Glutamatergic neuron (in vitro differentiated cells): ENCODE results near the gene SNX19. TPM values are rescaled to one million over a fixed set of nuclear protein-coding genes. Genes with fewer than 3 reads are reported as not detected.
A peak's percentile ranks its signal among the peaks of the same experiment; 100 is the strongest.

Experiments used
- DNase-seq: peaks from one replicate; pipeline ENCODE4 v3.0.0; 2022
- H3K27ac Mint-ChIP-seq: one replicate; pipeline ENCODE4 v1.8.0; 2020; ENCODE audit warnings: mild to moderate bottlenecking, mixed read lengths, inconsistent platforms; ENCODE audit not compliant: unreplicated experiment
- H3K27me3 Mint-ChIP-seq: one replicate; pipeline ENCODE4 v1.8.0; 2020; ENCODE audit warnings: mild to moderate bottlenecking, moderate library complexity, mixed read lengths, inconsistent platforms; ENCODE audit not compliant: unreplicated experiment
- H3K36me3 Mint-ChIP-seq: one replicate; pipeline ENCODE4 v1.8.0; 2020; ENCODE audit warnings: mild to moderate bottlenecking, mixed read lengths, inconsistent platforms; ENCODE audit not compliant: unreplicated experiment
- H3K4me1 Mint-ChIP-seq: one replicate; pipeline ENCODE4 v1.8.0; 2020; ENCODE audit warnings: mild to moderate bottlenecking, low read depth, mixed read lengths, inconsistent platforms; ENCODE audit not compliant: unreplicated experiment
- H3K4me3 Mint-ChIP-seq: one replicate; pipeline ENCODE4 v1.8.0; 2020; ENCODE audit warnings: mild to moderate bottlenecking, mixed read lengths, inconsistent platforms; ENCODE audit not compliant: unreplicated experiment
- H3K9me3 Mint-ChIP-seq: one replicate; pipeline ENCODE4 v1.8.0; 2020; ENCODE audit warnings: mild to moderate bottlenecking, moderate library complexity, mixed read lengths, inconsistent platforms; ENCODE audit not compliant: unreplicated experiment
- CTCF ChIP-seq: fragments of 200-600 bp; sonication (generic); IDR thresholded peaks from one replicate; pipeline ENCODE4 v1.5.0; 2021; ENCODE audit not compliant: partially characterized antibody, unreplicated experiment
- total RNA-seq: library from RNA; stranded (reverse); fragmentation: NEBNext Ultra II Directional; extraction: Animal tissue kit (Norgen Biotek cat#: 25700); gene quantifications from one replicate; pipeline ENCODE4 v1.2.1, GENCODE V29; 2021; ENCODE audit not compliant: unreplicated experiment

The SNX19 gene
- total RNA-seq, 1 donor from 2014 or later: 65.5 TPM

DNA sequence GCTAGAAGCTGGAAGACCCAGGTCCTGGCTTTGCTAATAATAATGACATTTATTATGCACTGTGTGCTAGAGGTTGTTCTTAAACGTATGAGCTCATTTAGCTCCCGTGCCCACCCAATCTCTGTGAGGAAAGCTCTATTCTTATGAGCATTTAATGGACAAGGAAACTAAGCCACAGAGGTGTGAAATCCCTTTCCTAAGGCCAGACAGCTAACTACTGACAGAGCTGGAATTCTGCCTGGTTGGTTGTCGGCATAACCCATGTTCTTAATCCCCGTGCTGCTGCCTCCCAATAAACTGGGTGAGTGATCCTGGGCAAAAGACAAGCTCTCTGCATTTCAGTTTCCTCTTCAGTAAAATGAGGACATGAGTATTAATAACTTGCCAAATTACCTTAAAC lies 49.4 kb downstream of the SNX19 start:
- no peak for DNase-seq
- Mint-ChIP-seq H3K9me3 (no peaks in the 10 kb centered on the region), H3K27me3 (peaks cover 5% of the 10 kb centered on the region), H3K36me3 (peaks cover 4% of the 10 kb centered on the region), H3K4me3 (no peak overlapping the region), H3K4me1 (no peaks in the 10 kb centered on the region), H3K27ac (no peak overlapping the region)
- TF ChIP-seq CTCF: no peak

- peaks cover 5% of the 10 kb centered on the region for H3K27me3 Mint-ChIP-seq
- DNase-seq: no peak
- peaks cover 4% of the 10 kb centered on the region for H3K36me3 Mint-ChIP-seq
- no peaks in the 10 kb centered on the region for H3K9me3 Mint-ChIP-seq
- no peaks in the 10 kb centered on the region for H3K4me1 Mint-ChIP-seq
- no peak overlapping the region for H3K4me3 Mint-ChIP-seq
- TF ChIP-seq CTCF: no peak
- H3K27ac Mint-ChIP-seq: no peak overlapping the region
Observed at GRCh38 chr11:130865774-130866114, 50.5 kb downstream of the SNX19 start.

DNA sequence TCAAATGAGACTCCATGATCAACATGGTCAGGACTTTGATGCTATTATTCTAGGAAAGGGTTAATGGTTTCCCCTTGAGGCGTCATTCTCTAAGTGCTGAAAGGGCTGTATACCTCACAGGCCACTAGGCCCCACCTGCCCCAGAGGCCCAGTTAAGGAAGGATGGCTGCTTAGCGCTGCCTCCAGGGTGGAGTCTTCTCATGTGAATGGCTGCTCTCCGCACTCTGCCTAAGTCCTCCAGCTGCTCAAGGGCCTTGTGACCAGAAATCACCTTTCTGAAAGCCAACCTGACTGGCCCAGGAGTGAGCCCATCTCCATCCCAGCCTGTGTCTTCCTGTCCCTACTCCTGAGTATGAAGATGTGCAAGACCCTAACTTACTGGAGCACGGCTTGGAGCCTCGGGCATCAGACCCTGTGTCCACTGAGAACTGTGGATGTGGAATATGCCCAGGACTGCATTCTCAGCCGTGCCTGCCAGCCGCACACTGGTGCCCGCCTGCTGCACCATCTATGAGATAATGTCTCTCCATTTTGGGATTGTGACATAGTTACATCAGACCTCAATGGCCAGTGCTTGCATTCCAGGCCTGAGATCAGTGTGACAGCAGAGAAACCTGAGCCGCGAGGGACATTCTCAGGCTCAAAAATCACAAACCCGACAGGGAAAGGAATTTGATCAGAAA lies 51.0 kb downstream of the SNX19 start:
- Mint-ChIP-seq H3K4me1 (no peaks in the 10 kb centered on the region), H3K27ac (no peak overlapping the region), H3K27me3 (peaks cover 5% of the 10 kb centered on the region), H3K36me3 (peaks cover 4% of the 10 kb centered on the region), H3K9me3 (no peaks in the 10 kb centered on the region), H3K4me3 (no peak overlapping the region)
- no peak for TF ChIP-seq CTCF
- DNase-seq: no peak

- peak; percentile 100 for TF ChIP-seq CTCF
- no peak overlapping the region for H3K27ac Mint-ChIP-seq
- peaks cover 5% of the 10 kb centered on the region for H3K36me3 Mint-ChIP-seq
- no peaks in the 10 kb centered on the region for H3K9me3 Mint-ChIP-seq
- H3K27me3 Mint-ChIP-seq: peaks cover 5% of the 10 kb centered on the region
- no peaks in the 10 kb centered on the region for H3K4me1 Mint-ChIP-seq
- H3K4me3 Mint-ChIP-seq: no peak overlapping the region
- DNase-seq: peak; percentile 95
Observed at GRCh38 chr11:130861902-130862860, 54.1 kb downstream of the SNX19 start.

GRCh38 chr11:130861283-130861682 lies 55.0 kb downstream of the SNX19 start:
- no peak for TF ChIP-seq CTCF
- DNase-seq: no peak

More at GRCh38 chr11:130861283-130861682, 55.0 kb downstream of the SNX19 start:
- H3K4me3 Mint-ChIP-seq: no peak overlapping the region
- H3K36me3 Mint-ChIP-seq: peaks cover 9% of the 10 kb centered on the region
- no peaks in the 10 kb centered on the region for H3K9me3 Mint-ChIP-seq
- peaks cover 5% of the 10 kb centered on the region for H3K27me3 Mint-ChIP-seq
- no peaks in the 10 kb centered on the region for H3K4me1 Mint-ChIP-seq
- H3K27ac Mint-ChIP-seq: no peak overlapping the region
